Stimulated activated CD4-positive, alpha-beta T cell treated with anti-CD3 and anti-CD28 coated beads, Interleukin-1b, Interleukin-23, amount 100 ng/mL, for 48 hours (primary cell): ENCODE data around the gene GRID1.

Source experiments
- DNase-seq: peaks from one replicate; pipeline ENCODE4 v3.0.0-alpha.2; 2020

Gene GRID1

GRCh38 chr10:86205306-86206239 is 161.0 kb downstream of the GRID1 start:
- no peak for DNase-seq

- DNase-seq: no peak
These were observed 161.9 kb downstream of the GRID1 start for GRCh38 chr10:86204421-86205305.

GRCh38 chr10:86203162-86203905 is 163.3 kb downstream of the GRID1 start:
- no peak for DNase-seq

GRCh38 chr10:86202226-86202735 is 164.3 kb downstream of the GRID1 start:
- no peak for DNase-seq

GRCh38 chr10:86200867-86201266 is 165.7 kb downstream of the GRID1 start:
- no peak for DNase-seq

GRCh38 chr10:86200269-86200668 is 166.3 kb downstream of the GRID1 start:
- no peak for DNase-seq

GRCh38 chr10:86199041-86199440 is 167.6 kb downstream of the GRID1 start:
- DNase-seq: no peak

- DNase-seq: no peak
These were observed 168.3 kb downstream of the GRID1 start for GRCh38 chr10:86198271-86198670.

- DNase-seq: no peak
These were observed 169.3 kb downstream of the GRID1 start for GRCh38 chr10:86197166-86197790.

- DNase-seq: no peak
These were observed 171.0 kb downstream of the GRID1 start for GRCh38 chr10:86195521-86196157.

- DNase-seq: no peak
These were observed 171.9 kb downstream of the GRID1 start for GRCh38 chr10:86194684-86195083.

GRCh38 chr10:86193841-86194240 is 172.8 kb downstream of the GRID1 start:
- no peak for DNase-seq

GRCh38 chr10:86192691-86193090 is 173.9 kb downstream of the GRID1 start:
- no peak for DNase-seq

- no peak for DNase-seq
These were observed 174.4 kb downstream of the GRID1 start for GRCh38 chr10:86192147-86192546.

- DNase-seq: no peak
These were observed 174.9 kb downstream of the GRID1 start for GRCh38 chr10:86191686-86192085.

GRCh38 chr10:86191166-86191565 is 175.4 kb downstream of the GRID1 start:
- no peak for DNase-seq

- no peak for DNase-seq
These were observed 176.3 kb downstream of the GRID1 start for GRCh38 chr10:86190291-86190690.

- DNase-seq: no peak
These were observed 176.7 kb downstream of the GRID1 start for GRCh38 chr10:86189891-86190290.

- no peak for DNase-seq
These were observed 177.6 kb downstream of the GRID1 start for GRCh38 chr10:86188796-86189558.

- DNase-seq: no peak
These were observed 178.3 kb downstream of the GRID1 start for GRCh38 chr10:86188326-86188725.
